Endothelial cell of umbilical vein (primary cell): Measurements from ENCODE around the gene IL10. TPM values are rescaled to one million over a fixed set of nuclear protein-coding genes. Genes with fewer than 3 reads are reported as not detected.

ENCODE experiments used
- BruUV-seq: library from RNA; stranded (reverse); fragments of 400-500 nt; replicated peaks from 2 replicates; lab custom pipeline; 2021; lab: Mats Ljungman, UMichigan
- CTCF ChIA-PET: fragments of 300-600, 350-600 bp; sonication (Branson Sonifier 250); formaldehyde crosslinking; loops from one replicate; lab custom pipeline; 2021; ENCODE audit warnings: antibody characterized with exemption, inconsistent platforms; lab: Charles Lee
- POLR2A ChIA-PET: fragments of 300-600, 350-600 bp; sonication (Branson Sonifier 250); formaldehyde crosslinking; loops from one replicate; lab custom pipeline; 2021; ENCODE audit warnings: antibody characterized with exemption, inconsistent platforms; lab: Charles Lee
- DNase-seq: peaks from one replicate; pipeline ENCODE4 v3.0.0-alpha.2; 2011; ENCODE audit warnings: low read depth, low spot score
- FAIRE-seq: peaks from 2 replicates; lab custom pipeline; 2011; peaks lifted over from hg19 to GRCh38; lab: Jason Lieb, UNC
- H2AFZ ChIP-seq: 2 replicates; pipeline ENCODE4 v1.6.0; 2012; ENCODE audit warnings: low read depth, low read length, control low read depth, inconsistent platforms
- H3K27ac ChIP-seq: 2 replicates; pipeline ENCODE4 v1.5.1; 2011; ENCODE audit warnings: low read depth, mild to moderate bottlenecking, control low read depth, low read length, moderate library complexity; ENCODE audit not compliant: insufficient read depth
- H3K27me3 ChIP-seq, 2 experiments: 2 replicates each; pipeline versions ENCODE4 v1.6.0 to v1.6.1; 2011; ENCODE audit warnings: low read length in 2 of 2, mixed read lengths in 1 of 2; ENCODE audit not compliant: control insufficient read depth in 2 of 2, insufficient read depth in 2 of 2
- H3K36me3 ChIP-seq, 2 experiments: 2 replicates in 1 of 2; 3 replicates in 1 of 2; pipeline ENCODE4 v1.5.1; 2011; ENCODE audit warnings: low read length in 2 of 2, mild to moderate bottlenecking in 1 of 2, moderate library complexity in 1 of 2; ENCODE audit not compliant: control insufficient read depth in 2 of 2, insufficient read depth in 2 of 2; ENCODE audit errors: extremely low read depth in 1 of 2
- H3K4me1 ChIP-seq: 3 replicates; pipeline ENCODE4 v1.5.1; 2011; ENCODE audit warnings: mild to moderate bottlenecking, low read length; ENCODE audit not compliant: control insufficient read depth, insufficient read depth; ENCODE audit errors: extremely low read depth
- H3K4me2 ChIP-seq: 2 replicates; pipeline ENCODE4 v1.6.1; 2011; ENCODE audit warnings: low read length, control low read depth, mixed read lengths; ENCODE audit not compliant: insufficient read depth
- H3K4me3 ChIP-seq, 3 experiments: fragments of 200-600 bp in 1 of 3; sonication (generic), shearing (Covaris generic) in 1 of 3; replicated peaks in 1 of 3; 2 replicates each; pipeline ENCODE4 v1.5.1; 2011 to 2016; ENCODE audit warnings: control low read depth in 3 of 3, low read length in 3 of 3, mild to moderate bottlenecking in 2 of 3, inconsistent platforms in 1 of 3, low read depth in 1 of 3, moderate library complexity in 1 of 3; ENCODE audit not compliant: insufficient read depth in 1 of 3
- H3K79me2 ChIP-seq: 2 replicates; pipeline ENCODE4 v1.6.0; 2012; ENCODE audit warnings: low read length, inconsistent platforms; ENCODE audit not compliant: control insufficient read depth, insufficient read depth
- H3K9ac ChIP-seq: replicated peaks from 2 replicates; pipeline ENCODE3; 2011; ENCODE audit warnings: low read length, control low read depth; ENCODE audit not compliant: insufficient read depth; ENCODE audit errors: extremely low read depth
- H3K9me1 ChIP-seq: replicated peaks from 3 replicates; pipeline ENCODE4 v1.6.0; 2011; ENCODE audit warnings: mild to moderate bottlenecking, low read length; ENCODE audit not compliant: control insufficient read depth, insufficient read depth; ENCODE audit errors: extremely low read depth
- H3K9me3 ChIP-seq: replicated peaks from 2 replicates; pipeline ENCODE4 v1.5.1; 2012; ENCODE audit warnings: low read length, inconsistent platforms; ENCODE audit not compliant: control insufficient read depth, insufficient read depth
- H4K20me1 ChIP-seq: replicated peaks from 2 replicates; pipeline ENCODE3; 2011; ENCODE audit warnings: mild to moderate bottlenecking, low read length; ENCODE audit not compliant: control insufficient read depth, insufficient read depth; ENCODE audit errors: extremely low read depth
- EZH2 ChIP-seq: IDR thresholded peaks from 2 replicates; pipeline ENCODE4 v1.6.1; 2012; ENCODE audit warnings: borderline replicate concordance, low read depth, mild to moderate bottlenecking, moderate library complexity, low read length, inconsistent platforms; ENCODE audit not compliant: severe bottlenecking
- FOS ChIP-seq: IDR thresholded peaks from 2 replicates; pipeline ENCODE4 v1.6.1; 2011; ENCODE audit warnings: mild to moderate bottlenecking, low read length, moderate library complexity, borderline replicate concordance; ENCODE audit not compliant: insufficient read depth
- GATA2 ChIP-seq: IDR thresholded peaks from 2 replicates; pipeline ENCODE4 v1.7.0; 2011; ENCODE audit warnings: low read depth, mild to moderate bottlenecking, moderate library complexity, mixed read lengths, low read length; ENCODE audit not compliant: insufficient read length, insufficient read depth
- JUN ChIP-seq: IDR thresholded peaks from 2 replicates; pipeline ENCODE4 v1.6.1; 2011; ENCODE audit warnings: borderline replicate concordance, low read depth; ENCODE audit not compliant: insufficient read length, insufficient read depth
- MAX ChIP-seq: IDR thresholded peaks from 2 replicates; pipeline ENCODE4 v1.6.1; 2011; ENCODE audit not compliant: insufficient read depth, insufficient read length
- MYC ChIP-seq: IDR thresholded peaks from one replicate; pipeline ENCODE4 v1.6.1; 2011; ENCODE audit warnings: mild to moderate bottlenecking, low read depth, low read length
- POLR2A ChIP-seq: IDR thresholded peaks from 2 replicates; pipeline ENCODE4 v1.6.1; 2012; ENCODE audit warnings: low read depth, mild to moderate bottlenecking, control low read depth, low read length
- POLR2AphosphoS5 ChIP-seq: IDR thresholded peaks from 2 replicates; pipeline ENCODE4 v1.6.1; 2012; ENCODE audit warnings: low read depth, mild to moderate bottlenecking, control low read depth, low read length, moderate library complexity; ENCODE audit not compliant: insufficient read depth
- dilution Hi-C: fragments of 300-500 bp; cut with MboI; formaldehyde crosslinking; loops from one replicate; pipeline ENCODE4 v1.15.0; 2019; ENCODE audit warnings: low sequenced_read_pairs; ENCODE audit not compliant: extremely low pct_ligation_motif_present
- intact Hi-C: fragments of 100-400 bp; cut with micrococcal nuclease; formaldehyde crosslinking; loops from one replicate; pipeline ENCODE4 v1.10.0; 2022
- polyA plus RNA-seq, 4 experiments: library from polyadenylated mRNA; depleted of rRNA in 3 of 4; stranded (reverse) in 3 of 4; unstranded in 1 of 4; fragments of >200 nt; gene quantifications; 2 replicates each; pipeline versions ENCODE4 v1.2.1 to v1.2.3, GENCODE V29; 2011 to 2012; ENCODE audit warnings: missing spikeins in 1 of 4
- total RNA-seq: library from RNA; stranded (reverse); gene quantifications from 2 replicates; pipeline ENCODE4 v1.2.3, GENCODE V29; 2021
- TF ChIP-seq, protein P1 (sequence below), 2 donors: IDR thresholded peaks; 1 replicate in 1 of 2; 2 replicates in 1 of 2; pipeline ENCODE4 v1.5.1; 2011; ENCODE audit warnings: low read length in 2 of 2, mild to moderate bottlenecking in 2 of 2, moderate library complexity in 2 of 2, control low read depth in 1 of 2, inconsistent platforms in 1 of 2, low read depth in 1 of 2; ENCODE audit not compliant: insufficient read depth in 1 of 2; ENCODE audit errors: extremely low read depth in 1 of 2

Gene IL10
- total and polyA plus RNA-seq, 2 donors (not counting 3 experiments of a cell fraction or from before 2014, with no cell fraction given): not detected

GRCh38 chr1:206736878-206737728, 35.2 kb downstream of the IL10 start:
- H3K27me3 ChIP-seq: peaks cover 0 to 4% of the 10 kb centered on the region in 2 experiments
- no peaks in the 10 kb centered on the region for H4K20me1 ChIP-seq
- TF ChIP-seq POLR2A (no peak), GATA2 (no peak), MAX (no peak), JUN (no peak), FOS (no peak), POLR2AphosphoS5 (no peak), EZH2 (no peak), MYC (no peak)
- TF ChIP-seq, protein P1, sequence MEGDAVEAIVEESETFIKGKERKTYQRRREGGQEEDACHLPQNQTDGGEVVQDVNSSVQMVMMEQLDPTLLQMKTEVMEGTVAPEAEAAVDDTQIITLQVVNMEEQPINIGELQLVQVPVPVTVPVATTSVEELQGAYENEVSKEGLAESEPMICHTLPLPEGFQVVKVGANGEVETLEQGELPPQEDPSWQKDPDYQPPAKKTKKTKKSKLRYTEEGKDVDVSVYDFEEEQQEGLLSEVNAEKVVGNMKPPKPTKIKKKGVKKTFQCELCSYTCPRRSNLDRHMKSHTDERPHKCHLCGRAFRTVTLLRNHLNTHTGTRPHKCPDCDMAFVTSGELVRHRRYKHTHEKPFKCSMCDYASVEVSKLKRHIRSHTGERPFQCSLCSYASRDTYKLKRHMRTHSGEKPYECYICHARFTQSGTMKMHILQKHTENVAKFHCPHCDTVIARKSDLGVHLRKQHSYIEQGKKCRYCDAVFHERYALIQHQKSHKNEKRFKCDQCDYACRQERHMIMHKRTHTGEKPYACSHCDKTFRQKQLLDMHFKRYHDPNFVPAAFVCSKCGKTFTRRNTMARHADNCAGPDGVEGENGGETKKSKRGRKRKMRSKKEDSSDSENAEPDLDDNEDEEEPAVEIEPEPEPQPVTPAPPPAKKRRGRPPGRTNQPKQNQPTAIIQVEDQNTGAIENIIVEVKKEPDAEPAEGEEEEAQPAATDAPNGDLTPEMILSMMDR (IDR thresholded peaks at IDR 0.05; ENCODE audit: extremely low read depth in 1 of 2, insufficient read depth in 1 of 2, low read depth in 1 of 2, low read length in 2 of 2): no peak
- no peaks in the 10 kb centered on the region for H3K9me1 ChIP-seq
- no peak overlapping the region for H3K9ac ChIP-seq
- peaks cover 13% of the 10 kb centered on the region for H3K4me1 ChIP-seq
- POLR2A ChIA-PET: no interaction called here
- H3K36me3 ChIP-seq: peaks cover 0 to 7% of the 10 kb centered on the region in 2 experiments
- CTCF ChIA-PET: interaction anchor here (1.4 to 3.3 kb wide), 3 partner anchors 11 to 176 kb away, joined by 5 to 21 read pairs (median 10); no protein-coding TSS in a partner anchor
- no peak overlapping the region for H3K27ac ChIP-seq
- H3K4me2 ChIP-seq: no peak overlapping the region
- no peaks in the 10 kb centered on the region for H3K79me2 ChIP-seq
- BruUV-seq: no TSS peak
- no peaks in the 10 kb centered on the region for H3K9me3 ChIP-seq
- intact Hi-C loops: no loop called here
- no peak for DNase-seq
- no peak overlapping the region for H3K4me3 ChIP-seq
- FAIRE-seq: no peak
- no peak overlapping the region for H2AFZ ChIP-seq
- dilution Hi-C loops: no loop called here
